Stimulated activated CD4-positive, alpha-beta T cell treated with anti-CD3 and anti-CD28 coated beads, Interleukin-12 subunit alpha, Interleukin-12 subunit beta, amount 100 ng/mL, for 24 hours (primary cell): Measurements from ENCODE around the gene NOC2L.

Source experiments
- DNase-seq, 2 experiments: peaks; one replicate each; pipeline ENCODE4 v3.0.0-alpha.2; 2020; ENCODE audit warnings: low read depth in 2 of 2

The NOC2L gene

GRCh38 chr1:942864-943533 is 16.1 kb downstream of the NOC2L start:
- no peak for DNase-seq

GRCh38 chr1:942411-942821 is 16.6 kb downstream of the NOC2L start:
- no peak for DNase-seq

GRCh38 chr1:941588-942383 is 17.3 kb downstream of the NOC2L start:
- DNase-seq: no peak

- DNase-seq: no peak
Observed at GRCh38 chr1:941015-941587, 18.0 kb downstream of the NOC2L start.

- DNase-seq: no peak
Observed at GRCh38 chr1:940107-941014, 18.7 kb downstream of the NOC2L start.

GRCh38 chr1:939511-940106 is 19.4 kb downstream of the NOC2L start:
- DNase-seq: no peak

- no peak for DNase-seq
Observed at GRCh38 chr1:938711-939489, 20.2 kb downstream of the NOC2L start.

- no peak for DNase-seq
Observed at GRCh38 chr1:938088-938683, 20.9 kb downstream of the NOC2L start.

- no peak for DNase-seq
Observed at GRCh38 chr1:937521-937920, 21.5 kb downstream of the NOC2L start.

GRCh38 chr1:936348-937264 is 22.4 kb downstream of the NOC2L start:
- no peak for DNase-seq

- no peak for DNase-seq
Observed at GRCh38 chr1:935751-936231, 23.3 kb downstream of the NOC2L start.

- DNase-seq: no peak
Observed at GRCh38 chr1:934991-935750, 23.9 kb downstream of the NOC2L start.

GRCh38 chr1:933603-933940 is 25.5 kb downstream of the NOC2L start:
- DNase-seq: no peak

GRCh38 chr1:932776-933602 is 26.1 kb downstream of the NOC2L start:
- DNase-seq: no peak

- DNase-seq: no peak
Observed at GRCh38 chr1:932173-932510, 26.9 kb downstream of the NOC2L start.

GRCh38 chr1:931380-932172 is 27.5 kb downstream of the NOC2L start:
- no peak for DNase-seq

GRCh38 chr1:930633-931138 is 28.4 kb downstream of the NOC2L start:
- DNase-seq: no peak
